CD4-positive, alpha-beta T cell treated with Interleukin-6 at 100 ng/mL for 8 hours (primary cell): ENCODE results near the gene MAML3.

Source experiments
- DNase-seq: peaks from one replicate; pipeline ENCODE4 v3.0.0-alpha.2; 2020; ENCODE audit warnings: mixed read lengths, low spot score

MAML3 gene

DNA sequence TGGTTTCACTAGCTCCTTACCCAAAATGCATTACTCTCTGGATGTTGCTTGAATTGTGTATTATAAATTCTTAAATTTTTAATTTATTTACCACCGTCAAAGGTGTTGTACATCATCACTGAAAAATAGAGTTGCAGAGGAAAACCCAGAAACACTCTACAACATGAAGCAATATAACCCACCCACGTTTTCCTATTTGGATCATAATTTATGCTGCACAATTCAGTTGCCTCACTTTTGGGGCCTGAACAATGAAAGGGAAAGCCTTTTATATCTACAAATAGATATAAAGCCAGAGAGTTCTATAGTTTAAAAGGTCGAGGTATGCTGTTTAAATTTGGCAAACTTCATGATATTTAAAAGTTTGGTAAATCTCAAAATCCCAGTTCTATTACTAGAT, 372.9 kb downstream of the MAML3 start:
- DNase-seq = no peak

DNA sequence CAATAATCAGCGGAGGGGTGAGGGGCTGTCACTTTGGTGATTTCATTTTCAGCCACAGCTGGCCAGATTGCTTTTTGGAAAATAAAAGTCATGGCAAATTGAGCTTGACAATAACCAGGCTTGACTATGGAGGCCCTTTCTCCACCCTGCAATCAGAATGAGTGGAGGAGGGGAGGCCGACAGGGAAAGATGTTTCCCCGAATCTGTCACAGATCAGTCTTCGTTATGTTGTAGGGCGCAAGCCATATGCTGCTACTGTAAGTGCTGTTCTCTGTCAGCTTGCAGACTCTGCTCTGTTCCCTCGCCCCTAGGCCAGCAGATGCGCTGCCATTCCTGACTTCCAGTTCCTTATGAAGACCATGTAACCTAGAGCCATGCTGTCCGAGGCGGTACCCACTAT, 374.3 kb downstream of the MAML3 start:
- no peak for DNase-seq

DNA sequence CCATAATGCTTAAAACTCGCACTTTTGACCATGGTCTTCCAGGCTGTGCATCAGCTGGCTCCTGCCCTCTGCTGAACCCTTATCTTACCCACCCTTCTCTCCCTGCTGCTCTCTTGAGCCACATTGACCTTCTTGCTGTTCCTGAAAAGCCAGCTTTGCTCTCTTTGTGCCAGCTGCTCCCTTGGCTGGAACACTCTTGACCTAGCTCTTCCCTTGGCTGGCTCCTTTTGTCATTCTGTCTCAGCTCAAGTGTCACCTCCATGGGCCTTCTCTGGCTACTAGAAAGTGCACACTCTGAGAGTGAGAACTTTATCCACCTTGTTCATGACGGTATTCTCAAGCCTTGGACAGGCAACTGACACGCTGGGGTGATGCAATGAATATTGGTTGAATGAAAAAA, 376.2 kb downstream of the MAML3 start:
- no peak for DNase-seq

DNA sequence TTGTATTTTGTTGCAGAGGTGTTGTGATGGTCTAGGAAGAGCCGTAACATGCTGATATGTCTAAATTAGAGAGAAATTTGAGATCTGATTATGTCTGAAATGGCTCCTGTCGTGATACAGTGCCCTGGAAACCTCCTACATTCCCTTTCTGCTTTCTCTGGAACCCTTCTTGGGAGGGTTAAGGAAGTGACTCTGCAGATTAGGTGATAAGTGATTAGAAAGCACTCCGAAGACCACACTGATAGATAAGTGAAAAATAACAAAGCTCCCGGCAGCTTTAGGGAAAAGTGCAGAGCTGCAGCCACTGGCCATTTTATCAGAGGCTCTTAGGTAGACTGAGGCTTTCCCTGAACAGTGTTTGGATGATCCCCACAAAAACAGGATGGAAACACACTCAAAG, 377.7 kb downstream of the MAML3 start:
- DNase-seq = no peak

DNA sequence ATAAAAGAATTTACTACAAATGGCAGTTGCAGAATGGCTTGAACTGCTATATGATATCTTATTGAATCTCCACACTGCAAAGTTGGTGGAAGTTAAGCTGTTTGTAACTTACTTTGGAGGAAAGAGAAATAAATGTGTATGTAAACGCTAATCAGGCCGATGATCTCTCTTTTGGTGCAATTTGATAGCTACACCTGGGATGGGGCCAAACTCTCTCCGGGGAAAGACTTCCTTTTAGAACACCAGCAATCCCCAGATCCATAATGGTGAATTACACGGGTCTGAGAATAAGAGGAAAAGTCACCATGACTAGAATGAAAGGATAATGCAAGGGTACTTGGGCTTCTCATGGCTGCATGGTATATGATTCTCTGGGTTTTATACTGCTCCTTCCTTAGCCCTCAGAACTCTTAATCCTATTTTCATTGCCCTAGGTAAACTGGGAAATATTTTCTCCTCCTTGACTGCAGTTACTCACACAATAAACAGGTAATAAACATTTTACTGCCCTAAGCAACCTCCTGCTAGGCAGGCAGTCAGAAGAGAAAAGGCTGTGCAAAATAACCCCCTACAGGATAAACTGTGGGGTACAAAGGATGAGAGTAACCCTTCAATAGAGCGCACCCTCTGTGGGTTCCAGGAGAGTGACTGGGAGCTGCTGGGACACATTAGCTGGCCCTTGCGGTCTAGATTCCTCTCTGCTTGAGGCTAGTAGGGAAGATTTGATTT, 379.1 kb downstream of the MAML3 start:
- no peak for DNase-seq

DNA sequence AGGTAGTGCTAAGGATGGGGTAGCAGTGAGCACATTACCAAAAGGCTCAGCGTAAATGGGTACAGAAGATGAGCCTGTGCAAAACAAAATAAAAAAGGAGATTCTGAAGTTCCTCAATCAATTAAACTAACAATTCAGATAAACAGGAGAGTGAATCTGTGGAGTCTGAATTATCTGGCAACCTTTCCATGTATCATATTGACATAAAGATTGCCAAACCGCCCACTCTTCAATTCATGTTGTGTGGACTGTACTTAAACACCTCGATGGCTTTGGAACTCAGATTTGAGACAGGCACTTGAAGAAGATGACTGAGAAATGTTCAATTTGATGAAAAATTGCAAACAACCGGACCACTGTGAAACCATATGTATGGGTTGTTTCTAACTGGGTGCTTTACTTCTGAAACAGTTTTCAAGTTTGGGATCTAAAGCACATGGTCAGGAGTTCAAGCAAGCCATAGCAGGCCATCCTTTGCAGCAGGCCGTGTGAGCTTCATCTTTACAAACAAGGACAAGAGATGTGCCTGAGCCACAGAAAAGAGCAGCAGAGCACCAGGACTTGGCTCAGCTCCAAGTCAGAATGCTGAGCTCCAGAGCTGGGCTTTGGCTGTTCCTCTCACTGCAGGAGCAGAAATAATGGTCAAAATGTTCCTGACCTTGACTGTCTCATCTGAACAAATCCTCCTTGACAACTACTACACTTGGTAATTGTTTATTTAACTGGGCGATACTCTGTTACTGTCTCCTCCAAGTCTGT, 380.2 kb downstream of the MAML3 start:
- DNase-seq = no peak

DNA sequence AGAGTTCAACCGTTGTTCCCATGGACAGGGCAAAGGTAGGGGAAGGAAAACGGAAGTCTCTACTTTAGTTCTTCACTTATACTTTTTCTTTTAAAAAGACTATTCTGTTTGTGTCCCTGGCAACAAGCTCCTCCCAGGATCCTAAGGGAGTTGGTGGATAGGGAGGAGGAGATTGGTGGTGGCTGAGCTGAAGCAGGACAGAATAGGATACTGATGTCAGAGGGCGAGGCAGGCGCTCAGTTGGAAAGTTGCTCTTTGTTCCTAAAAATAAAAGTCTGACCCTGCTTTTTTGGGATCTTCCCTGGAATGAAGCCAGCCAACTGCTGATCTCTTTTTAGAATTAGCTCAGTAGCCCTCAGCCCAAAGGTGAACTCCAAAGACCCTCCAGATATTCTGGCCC, 383.6 kb downstream of the MAML3 start:
- DNase-seq = no peak

DNA sequence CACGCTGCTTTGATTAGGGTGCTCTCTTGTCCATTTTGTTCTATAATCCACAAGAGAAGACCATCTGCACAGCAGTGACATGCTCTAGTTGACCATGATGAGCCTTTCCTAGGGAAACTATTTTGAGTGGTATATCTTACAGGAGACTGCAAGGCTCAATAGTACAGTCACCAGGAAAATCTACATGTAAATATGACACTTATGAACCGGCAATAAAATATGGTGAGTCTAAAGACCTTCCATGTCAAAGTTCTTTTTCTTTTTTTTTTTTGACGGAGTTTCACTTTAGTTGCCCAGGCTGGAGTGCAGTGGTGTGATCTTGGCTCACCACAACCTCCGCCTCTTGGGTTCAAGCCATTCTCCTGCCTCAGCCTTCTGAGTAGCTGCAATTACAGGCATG, 384.6 kb downstream of the MAML3 start:
- DNase-seq = no peak

DNA sequence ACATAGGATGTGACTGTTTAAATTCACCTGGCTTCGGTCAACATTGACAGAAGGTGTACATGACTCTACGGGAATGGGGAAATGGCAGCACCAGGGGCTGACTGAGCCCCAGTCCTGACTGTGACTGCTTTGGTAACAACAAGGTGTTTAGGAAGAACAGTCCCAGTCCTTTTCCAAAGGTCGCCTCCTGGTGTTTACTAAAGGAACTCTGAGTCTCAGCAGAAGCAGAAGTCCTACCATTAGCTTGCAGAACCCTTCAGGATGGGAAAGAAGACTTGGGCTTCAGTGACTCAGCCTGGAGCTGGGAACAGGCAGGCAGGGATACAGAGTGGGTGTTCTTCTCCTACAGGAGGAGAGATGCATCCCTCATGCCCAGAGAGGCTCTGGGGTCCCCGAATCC, 385.1 kb downstream of the MAML3 start:
- no peak for DNase-seq

DNA sequence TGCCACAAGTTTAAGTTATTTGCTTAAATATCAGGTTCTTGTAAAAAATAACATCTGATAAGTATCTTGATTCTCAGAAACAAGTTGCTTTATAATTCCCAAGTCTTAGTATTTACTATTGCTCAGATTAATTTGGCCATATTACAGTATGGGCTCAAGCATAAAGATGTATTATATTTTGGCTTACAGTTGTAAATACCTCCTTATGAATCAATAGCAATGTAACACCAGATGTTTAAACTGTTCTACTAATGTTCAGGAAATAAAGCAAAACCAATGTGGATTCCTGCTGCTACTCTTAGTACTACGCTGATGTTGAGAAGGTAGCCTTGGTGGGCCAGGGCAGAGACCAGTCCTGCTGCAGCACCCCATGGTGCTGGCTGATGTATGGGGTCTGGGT, 385.6 kb downstream of the MAML3 start:
- no peak for DNase-seq

DNA sequence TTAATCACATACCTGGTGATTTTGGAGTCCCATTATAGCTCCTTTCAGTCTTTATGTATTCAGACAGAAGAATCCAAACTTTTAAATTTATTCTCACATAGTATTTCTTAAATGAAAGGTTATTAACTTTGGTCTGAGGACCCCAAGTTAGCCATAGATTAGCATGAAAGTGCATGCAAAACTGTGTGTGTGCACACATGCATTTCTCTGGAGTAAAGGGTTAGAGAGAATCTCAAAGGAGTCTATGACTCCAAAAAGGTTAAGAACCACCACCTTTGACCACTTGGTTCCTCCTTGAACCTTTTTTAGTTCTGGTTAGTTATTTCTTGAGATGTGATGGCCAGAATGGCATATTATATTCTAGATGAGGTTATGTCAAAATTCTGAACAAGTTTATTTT, 386.4 kb downstream of the MAML3 start:
- DNase-seq = no peak

DNA sequence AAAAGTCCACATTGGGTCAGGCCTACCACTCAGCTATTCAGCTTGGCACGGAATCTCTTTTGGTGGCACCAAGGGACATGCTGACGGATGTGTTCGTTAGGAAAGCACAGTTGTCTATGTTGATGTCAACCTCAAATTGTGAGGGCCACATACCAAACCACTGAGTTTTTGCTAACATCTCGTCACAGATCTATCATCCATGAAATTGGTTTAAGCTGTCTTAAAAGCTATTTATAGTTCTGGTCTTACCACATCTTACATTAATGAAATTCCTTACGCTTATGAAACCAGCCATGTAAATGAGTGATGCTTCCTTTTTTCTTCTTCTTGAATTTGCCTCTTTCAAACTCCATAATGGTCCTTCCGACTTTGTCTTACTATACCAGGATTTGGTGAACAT, 386.8 kb downstream of the MAML3 start:
- DNase-seq = no peak

DNA sequence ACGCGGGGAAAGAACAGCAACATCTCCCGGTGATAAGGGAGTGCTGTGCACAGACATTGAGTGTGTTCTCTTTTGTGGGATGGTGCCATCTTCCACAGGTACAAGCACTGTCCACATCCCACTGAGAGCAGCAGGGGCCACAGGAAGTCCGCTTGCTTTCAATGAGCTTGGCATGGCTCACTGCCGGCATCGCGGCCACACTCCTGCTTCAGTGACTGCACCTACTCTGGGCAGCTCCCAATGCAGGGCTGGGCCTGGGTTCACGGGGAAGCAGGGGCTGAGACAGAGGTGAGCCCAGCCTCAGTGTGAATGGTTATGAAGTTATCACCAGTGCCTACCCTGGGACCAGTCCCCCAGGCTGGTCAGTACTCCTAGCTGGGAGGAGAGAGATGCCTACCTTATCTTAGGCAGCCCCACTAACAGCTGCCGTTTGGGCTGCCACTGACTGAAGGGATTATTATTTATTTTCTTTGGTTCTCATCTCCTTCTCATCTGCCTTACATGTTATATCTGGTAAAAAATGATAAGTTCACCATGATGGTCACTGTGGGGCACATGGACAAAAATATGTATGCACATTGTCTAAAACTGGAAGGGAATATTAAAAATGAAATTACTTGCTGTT, 389.2 kb downstream of the MAML3 start:
- no peak for DNase-seq

DNA sequence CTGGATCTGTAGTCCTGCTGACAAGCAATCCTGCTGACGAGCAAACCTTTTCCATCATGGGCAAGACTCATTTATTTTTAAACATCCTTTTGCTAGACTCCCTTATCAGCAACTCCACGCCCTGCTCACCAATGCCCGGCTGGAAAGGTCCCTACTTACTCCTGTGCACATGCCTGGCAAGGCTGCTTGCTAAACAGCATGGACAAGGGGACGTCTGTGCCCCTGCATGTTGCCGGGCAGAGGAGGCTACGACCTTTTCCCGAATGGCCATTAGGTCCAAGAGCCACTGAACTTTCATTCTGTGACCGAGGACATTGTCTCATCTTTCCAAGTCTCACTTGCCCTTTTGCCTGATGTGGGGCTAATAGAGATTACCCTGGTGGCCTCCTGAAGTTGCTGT, 389.8 kb downstream of the MAML3 start:
- no peak for DNase-seq

DNA sequence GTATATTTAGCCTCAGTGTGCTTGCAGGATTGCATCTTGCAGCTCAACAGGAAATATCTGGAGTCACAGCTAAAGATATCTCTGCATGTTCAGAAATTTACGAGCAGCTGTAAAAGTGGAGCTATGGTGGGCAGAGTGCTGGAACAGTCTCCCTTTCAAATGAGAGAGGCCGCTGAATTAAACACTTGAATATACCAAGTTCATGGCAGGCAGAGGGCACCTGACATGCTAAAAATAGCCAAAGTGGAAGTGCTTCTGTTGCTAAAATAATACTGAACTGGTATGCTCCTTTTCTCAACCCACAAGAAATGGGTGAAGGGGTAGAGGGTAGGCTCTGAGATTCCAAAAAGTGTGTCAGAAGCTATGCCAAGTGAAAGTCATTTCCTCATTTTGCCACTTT, 390.3 kb downstream of the MAML3 start:
- DNase-seq = no peak

DNA sequence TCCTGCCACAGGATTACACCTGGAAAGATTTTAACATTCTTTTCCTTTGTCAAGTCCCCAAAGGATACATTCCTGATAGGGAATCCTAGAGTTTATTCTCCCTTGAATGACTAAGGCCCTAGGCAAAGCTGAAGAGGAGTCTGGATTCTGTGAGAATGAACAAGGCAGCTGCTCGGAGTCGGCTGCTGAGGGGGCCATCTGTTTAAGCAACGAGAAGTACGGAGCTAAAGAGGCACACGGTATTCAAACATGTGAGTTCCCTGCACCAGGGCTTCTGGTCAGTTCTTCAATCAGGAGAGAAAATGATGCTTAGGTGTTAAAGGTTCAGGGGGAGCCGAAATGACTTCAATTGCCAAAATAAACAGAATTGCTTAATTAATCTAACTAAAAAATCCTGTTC, 390.8 kb downstream of the MAML3 start:
- DNase-seq = no peak

DNA sequence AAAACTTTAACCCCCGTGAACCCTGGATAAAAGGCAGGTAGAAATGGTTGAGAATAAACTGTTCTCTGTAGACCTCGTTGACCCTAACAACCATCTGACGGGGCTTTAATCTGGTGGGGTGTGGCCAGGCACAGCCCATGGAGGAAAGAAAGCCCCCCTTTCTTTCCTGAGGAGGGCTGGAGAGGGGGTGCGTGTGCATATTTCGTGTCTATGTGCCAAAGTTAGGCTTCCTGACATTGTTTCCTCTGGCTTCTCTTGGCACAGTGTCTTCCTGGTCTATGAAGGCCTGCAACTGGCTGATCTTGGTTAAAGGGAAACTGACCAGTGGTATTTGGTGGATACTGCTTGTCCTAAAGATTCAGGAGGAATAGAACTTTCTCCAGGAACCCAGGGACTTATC, 391.3 kb downstream of the MAML3 start:
- no peak for DNase-seq

DNA sequence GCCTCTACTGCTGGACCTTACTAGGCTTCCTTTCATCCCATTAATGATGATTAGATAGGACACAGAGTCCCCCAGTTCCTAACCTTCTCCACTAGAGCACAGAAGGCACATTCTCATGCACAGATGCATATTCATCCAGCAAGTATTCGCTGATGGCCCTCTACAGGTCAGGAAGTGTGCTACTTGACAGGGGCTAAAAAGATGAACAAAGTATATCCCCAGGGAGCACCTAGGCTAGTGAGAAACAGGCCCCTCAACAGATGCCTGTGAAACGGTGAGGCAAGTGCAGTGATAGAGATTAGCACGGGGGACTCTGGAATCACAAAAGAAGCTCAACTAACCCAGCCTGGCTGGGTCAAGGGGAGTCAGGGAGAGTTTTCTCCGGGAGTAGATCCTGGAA, 392.5 kb downstream of the MAML3 start:
- DNase-seq = no peak

DNA sequence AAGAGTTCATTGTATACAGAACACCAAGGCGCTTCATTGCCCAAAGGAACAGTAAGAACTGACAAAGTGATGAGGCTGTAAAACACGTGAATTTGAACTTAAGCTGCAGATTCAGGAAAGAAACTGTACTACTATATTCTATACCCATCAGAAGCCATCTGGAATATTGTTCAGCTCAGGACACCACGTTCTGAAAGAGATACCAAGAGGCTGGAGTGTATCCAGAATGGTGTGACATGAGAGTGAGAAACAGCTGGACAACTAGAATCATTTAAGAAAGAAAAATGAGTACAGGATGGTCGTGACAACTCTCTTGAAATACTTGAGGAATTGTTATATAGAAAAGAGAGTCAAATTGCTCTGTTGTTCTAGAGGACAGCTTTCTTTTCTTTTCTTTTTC, 393.4 kb downstream of the MAML3 start:
- no peak for DNase-seq

DNA sequence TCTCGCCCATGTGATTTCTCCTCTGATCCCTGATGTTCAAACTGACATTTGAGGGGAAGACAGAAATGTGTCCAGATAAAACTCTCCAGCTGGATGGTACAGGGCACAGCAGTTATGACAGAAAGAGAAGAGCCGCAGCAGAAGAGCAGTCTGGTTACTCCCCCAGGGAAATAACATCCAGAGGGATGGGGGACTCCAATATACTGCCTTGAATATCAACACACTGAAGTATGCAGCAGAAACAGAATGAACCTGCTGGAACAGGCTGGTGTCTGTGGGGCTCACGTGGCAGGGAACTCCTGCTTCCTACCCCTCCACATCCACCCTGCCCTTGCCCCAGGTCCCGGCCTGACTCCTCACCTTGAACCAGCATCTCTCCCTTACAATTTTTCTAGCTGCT, 394.9 kb downstream of the MAML3 start:
- no peak for DNase-seq

DNA sequence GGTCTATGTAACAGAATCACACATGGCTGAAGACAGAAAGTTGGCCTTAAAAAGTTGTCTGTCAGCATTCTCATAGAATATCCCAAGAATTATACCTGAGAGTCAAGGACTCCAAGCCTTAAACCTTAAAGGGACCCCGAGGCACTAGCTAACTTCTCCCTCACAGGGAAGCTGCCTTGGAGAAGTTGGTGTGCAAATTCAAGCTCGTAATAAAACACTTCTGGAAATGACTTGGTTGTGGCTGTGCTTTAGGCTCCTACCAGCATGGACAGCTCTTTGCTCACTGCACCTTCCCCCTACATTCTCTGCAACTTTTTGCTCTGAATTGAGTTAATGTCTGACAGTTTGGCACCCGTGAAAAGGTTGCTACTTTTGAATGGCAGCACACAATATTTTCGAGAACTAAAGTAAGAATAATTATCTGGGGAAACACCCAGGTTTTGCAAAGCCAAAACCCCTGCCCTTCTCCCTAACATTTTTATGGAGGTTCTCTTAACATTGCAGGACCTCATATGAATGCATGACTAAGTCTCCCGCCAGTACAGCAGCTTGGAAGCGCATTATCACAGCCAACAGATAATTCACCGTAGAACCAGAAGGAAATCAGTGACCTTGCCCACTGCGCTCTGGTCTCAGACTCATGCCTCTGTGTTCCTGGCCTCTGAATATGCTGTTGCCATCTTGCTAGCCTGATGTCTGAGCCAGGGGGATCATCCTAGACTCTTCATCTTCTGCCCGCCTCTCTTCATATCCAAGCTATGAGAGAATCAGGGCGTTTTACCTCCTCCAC, 397.4 kb downstream of the MAML3 start:
- no peak for DNase-seq

DNA sequence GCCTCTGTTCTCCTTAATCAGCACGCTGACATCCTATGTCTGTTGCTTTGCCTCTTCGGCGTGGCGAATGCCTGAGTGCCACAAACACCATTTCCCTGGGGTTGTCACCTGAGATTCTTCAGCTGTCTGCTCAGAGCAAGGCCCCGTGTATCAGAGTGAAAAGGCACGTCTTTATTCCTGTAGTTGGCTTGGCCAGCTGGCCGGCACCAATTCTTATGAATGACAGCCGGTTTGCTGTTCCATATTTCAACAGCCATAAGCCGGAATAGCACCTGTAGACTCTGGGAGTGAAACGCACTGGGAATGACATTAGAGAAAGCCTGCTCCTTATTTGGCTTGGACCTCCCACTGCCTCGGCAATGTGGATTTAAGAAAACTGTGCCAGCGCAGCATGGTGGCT, 399.0 kb downstream of the MAML3 start:
- DNase-seq = no peak

DNA sequence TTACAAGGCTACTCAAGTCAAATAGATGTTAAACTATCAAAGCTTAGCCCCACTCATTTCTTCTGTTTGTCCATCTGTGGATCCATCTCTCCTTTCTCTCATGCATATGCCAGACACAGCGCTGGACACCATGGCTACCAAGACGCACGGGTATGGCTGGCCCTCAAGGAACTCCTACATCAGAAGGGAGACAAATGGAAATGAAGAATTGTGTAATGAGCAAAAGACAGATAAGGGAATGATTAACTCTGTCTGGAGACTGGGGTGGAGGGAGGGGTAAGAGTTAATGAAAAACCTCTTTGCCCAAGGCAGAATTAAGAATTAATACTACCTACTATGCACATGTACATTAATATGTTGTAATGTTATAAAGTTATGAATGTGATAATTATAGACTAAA, 400.3 kb downstream of the MAML3 start:
- no peak for DNase-seq
